GM19467 (cell line): Measurements from ENCODE around the gene CDH20.

Experiments
- ATAC-seq: cut with Tn5 transposase; IDR thresholded peaks from one replicate; pipeline ENCODE4 v1.9.1; 2021; ENCODE audit warnings: mild to moderate bottlenecking, moderate library complexity; ENCODE audit not compliant: unreplicated experiment

Gene CDH20

DNA sequence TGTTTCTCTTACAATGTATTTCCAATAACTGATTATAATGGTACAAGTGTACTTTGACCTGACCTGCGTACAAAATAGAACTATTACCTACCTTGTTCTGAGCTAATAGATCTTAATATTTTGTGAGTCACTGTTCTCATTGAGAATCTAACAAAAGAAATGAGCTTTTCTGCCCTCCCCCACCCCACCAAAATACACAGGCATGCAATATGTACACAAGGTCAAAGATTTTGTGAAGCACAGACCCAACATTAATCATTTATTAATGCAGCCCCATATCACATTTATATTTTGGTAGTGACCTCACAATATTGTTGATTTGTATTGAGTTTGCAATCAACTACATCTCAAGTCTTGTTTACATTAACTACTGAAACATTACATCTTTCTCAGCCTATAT is 86.5 kb downstream of the CDH20 start:
- no peak for ATAC-seq

- no peak for ATAC-seq
Observed at GRCh38 chr18:61420218-61420885, 87.1 kb downstream of the CDH20 start.

GRCh38 chr18:61426492-61427053 is 93.3 kb downstream of the CDH20 start:
- ATAC-seq = no peak

DNA sequence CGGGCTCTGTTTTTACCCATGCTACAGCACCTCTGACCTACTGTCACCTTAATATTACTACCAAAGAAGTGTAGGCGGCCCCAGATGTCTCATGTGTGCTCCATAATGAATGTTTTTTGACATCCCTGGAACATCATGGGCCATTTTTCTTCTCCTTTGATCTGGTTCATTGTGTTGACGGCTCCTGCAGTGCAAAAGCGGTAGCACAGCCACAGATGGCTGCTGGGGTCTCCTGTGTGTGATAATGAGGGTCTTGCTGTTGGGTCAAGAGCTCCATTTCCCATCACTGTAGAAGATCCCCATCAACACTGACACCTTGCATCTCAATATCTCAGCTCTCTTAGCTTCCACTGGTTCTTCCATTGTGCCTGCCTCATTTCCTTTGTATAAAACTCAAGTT is 95.0 kb downstream of the CDH20 start:
- ATAC-seq = no peak

GRCh38 chr18:61432590-61432989 is 99.4 kb downstream of the CDH20 start:
- ATAC-seq = no peak

- peak; percentile 79 for ATAC-seq
Observed at GRCh38 chr18:61435064-61435652, 101.9 kb downstream of the CDH20 start.

GRCh38 chr18:61443081-61443725 is 110.0 kb downstream of the CDH20 start:
- no peak for ATAC-seq

DNA sequence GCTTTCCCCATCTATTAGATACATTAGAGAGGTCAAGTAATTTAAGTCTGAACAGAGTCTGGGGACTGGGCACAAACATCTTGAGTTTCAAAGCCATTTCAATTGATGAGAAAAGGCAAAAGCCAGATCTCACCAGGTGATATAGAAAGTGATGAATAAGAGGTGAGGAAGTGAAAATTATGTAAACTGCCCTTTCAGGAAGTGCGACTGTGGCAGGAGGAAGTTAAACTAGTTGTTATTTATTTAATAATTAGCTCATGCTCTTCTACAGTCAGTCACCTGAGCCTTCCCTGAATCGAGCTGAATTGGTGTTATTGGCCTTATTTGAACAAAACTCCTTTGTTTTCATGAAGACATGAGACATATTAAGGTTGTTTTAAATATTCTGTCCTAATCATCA is 115.1 kb downstream of the CDH20 start:
- ATAC-seq = peak; percentile 99

DNA sequence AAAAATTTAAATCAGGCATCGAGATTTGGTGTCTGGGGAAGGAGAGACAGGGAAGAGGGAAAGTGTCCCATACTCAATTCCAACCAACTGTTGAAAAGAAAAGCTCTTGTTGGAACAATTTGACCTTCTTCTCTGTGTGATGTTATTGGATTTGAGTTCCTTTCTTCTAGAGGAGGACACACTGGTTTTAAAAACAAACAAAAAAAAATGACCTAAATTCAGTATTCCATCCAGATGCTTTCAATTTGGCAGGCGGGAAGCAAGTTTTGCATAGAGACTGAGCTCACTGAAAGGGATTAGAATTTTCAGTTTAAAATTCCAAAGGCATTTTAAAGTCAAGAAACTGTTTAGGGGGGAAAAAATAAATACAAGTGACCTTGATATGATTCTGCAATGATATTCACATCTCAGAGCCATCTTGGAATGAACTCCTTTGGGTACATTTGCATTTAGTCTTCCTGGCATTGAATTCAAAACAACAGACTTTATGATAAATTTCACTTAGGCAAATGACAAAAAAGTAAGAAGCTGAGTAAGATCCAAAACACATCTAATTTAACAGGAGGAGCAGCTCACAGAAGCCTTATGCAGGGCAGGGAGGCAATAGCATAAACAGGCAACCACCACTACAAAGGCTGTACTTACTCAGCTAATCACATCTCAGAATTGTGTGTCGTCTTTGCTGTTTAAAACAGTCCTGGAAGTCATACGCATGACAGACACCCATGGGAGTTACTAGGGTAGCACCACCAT is 126.8 kb downstream of the CDH20 start:
- no peak for ATAC-seq

GRCh38 chr18:61464551-61465142 is 131.4 kb downstream of the CDH20 start:
- no peak for ATAC-seq

- no peak for ATAC-seq
Observed at GRCh38 chr18:61466736-61467135, 133.5 kb downstream of the CDH20 start.

DNA sequence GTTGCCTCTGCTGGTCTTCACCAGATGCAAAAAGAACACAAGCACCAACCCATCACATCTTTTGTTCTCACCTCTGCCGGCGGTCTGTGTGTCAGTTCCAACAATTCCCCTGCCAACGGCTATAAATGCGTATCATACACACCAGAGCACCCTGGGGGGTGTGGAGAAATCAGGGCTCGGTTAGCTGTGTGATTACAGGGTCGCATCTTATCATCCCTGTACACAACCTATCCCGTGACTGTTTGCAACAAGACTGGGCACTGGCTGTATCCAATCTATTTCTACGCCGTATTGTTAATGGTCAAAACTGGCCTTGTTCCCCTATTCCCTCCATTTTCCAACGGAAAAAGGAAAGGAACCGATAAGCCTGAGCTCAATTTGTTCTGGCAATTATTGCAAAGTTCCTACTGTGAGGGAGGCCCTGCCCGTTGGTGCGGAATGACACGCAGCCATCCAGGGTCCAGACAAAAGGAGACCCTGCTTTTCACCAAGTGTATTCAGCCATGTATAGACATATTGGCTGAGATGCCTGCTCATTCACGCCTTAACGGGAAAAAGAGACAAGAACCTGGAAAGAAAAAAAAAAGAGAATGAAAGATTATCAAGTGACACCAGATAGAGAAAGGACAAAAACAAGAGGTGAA is 136.9 kb downstream of the CDH20 start:
- no peak for ATAC-seq

- ATAC-seq = no peak
Observed at GRCh38 chr18:61471541-61471940, 138.3 kb downstream of the CDH20 start.

DNA sequence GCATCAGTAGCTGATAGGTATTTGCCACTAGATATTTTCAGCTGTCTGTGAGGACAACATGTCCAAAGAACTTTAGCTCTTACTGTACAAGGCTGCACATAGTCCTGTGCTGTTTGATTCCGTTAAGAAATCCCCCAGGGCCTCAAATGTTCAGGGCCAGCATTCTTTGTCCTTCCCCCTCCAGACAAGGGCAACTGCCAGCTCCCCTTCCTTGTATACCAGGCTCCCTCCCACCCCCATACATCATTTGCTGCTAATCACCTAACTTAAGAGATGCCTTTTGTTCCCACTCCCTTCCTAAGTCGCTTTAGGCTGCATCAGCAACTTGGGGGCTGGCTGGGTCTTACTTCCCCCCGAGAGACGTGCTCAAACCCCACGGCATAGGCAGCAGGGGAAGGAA is 138.7 kb downstream of the CDH20 start:
- no peak for ATAC-seq

DNA sequence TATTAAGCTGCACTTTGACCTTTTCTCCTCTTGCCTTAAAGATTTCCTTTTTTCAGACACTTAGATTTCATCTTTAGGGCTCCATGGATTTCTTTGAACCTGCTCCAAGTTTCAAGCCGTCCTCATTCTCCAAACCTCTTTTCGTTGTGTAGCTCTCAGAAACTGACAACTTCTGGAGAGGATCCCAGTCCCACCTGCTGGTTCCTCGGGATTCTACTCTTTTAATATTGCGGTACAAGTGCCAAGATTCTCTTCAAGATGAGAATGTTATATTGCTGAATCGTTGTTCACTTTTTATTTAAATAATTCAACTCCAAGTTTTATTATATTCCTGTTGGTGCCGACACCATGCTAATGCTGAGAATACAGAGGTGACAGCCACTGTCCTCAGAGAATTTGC is 141.1 kb downstream of the CDH20 start:
- no peak for ATAC-seq

DNA sequence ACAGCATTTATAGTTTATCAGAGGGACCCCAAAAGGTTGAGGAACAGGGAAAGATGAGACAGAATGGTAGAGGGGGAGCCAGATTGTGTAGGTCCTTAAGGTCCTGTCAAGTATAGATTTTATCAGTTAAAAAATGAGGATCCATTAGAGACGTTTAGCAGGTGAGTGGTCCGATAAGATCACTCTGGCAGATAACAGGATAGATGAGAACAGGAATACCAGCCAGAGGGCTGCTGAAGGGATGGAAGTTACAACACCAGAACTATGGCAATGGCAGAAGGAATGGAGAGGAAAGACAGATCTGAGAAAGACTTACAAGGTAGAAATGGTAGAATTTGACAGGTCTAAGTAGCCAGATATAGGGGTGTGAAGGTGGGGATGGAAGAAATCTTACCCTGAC is 141.7 kb downstream of the CDH20 start:
- no peak for ATAC-seq

GRCh38 chr18:61475931-61476330 is 142.7 kb downstream of the CDH20 start:
- no peak for ATAC-seq

GRCh38 chr18:61489334-61489733 is 156.1 kb downstream of the CDH20 start:
- ATAC-seq = no peak

- ATAC-seq = no peak
Observed at GRCh38 chr18:61496374-61496773, 163.1 kb downstream of the CDH20 start.

DNA sequence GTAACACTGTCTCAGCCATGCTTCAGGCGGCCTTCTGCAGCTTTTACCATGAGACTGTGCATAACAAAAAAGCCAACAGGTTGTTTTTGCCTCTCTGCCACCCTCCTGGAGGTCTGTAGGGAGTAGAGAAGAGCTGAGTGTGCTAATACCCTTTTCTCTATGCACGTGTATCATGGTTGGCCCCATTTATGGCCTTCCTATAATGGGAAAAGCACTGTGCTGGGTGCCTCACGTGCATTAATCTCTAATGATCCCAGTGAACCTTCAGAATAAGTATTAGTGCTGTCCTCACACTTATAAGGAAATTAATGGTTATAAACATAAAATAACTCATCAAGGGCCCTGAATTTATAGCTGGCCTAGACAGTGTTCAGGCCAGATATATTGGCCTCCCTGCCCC is 164.2 kb downstream of the CDH20 start:
- no peak for ATAC-seq

DNA sequence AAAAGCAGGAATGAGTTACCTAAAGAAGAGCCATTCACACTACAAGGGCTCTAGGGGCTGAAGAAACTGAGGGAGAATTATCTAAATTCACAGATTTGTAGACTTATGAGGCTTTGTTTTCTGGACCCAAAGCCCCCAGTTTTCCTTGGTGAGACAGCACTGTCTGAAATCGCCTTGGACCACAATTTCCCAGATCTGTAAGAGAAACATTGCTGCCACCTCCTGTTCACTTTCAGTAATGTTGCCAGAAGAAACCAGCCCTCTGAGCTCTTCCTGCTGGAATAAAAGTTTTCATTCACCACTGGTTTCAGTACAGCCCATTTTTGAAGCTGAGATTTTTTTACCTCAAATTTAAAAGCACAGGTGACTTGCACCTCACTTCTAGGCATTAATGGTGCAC is 169.2 kb downstream of the CDH20 start:
- ATAC-seq = no peak
